Left ventricle myocardium inferior (tissue), 1 donor: ENCODE measurements around the gene KRT80. TPM values are rescaled to one million over a fixed set of nuclear protein-coding genes. Genes with fewer than 3 reads are reported as not detected.

ENCODE experiments used
- DNase-seq: peaks from one replicate; pipeline ENCODE4 v3.0.0-alpha.2; 2020
- H3K27ac ChIP-seq: fragments of 200-600 bp; replicated peaks from 2 replicates; pipeline ENCODE4 v1.8.0; 2021
- H3K27me3 ChIP-seq: fragments of 200-600 bp; 2 replicates; pipeline ENCODE4 v1.8.0; 2021; ENCODE audit warnings: low read depth
- H3K36me3 ChIP-seq: fragments of 200-600 bp; 2 replicates; pipeline ENCODE4 v1.8.0; 2021
- H3K4me1 ChIP-seq: fragments of 200-600 bp; 2 replicates; pipeline ENCODE4 v1.8.0; 2021
- H3K4me3 ChIP-seq: fragments of 200-600 bp; 2 replicates; pipeline ENCODE4 v1.8.0; 2021; ENCODE audit warnings: mild to moderate bottlenecking, moderate library complexity
- H3K9me3 ChIP-seq: fragments of 200-600 bp; replicated peaks from 2 replicates; pipeline ENCODE4 v1.8.0; 2021
- CTCF ChIP-seq: fragments of 200-600 bp; IDR thresholded peaks from 2 replicates; pipeline ENCODE4 v1.8.0; 2021; ENCODE audit warnings: antibody characterized with exemption, mild to moderate bottlenecking, borderline replicate concordance
- intact Hi-C: fragments of 100-400 bp; cut with micrococcal nuclease; formaldehyde crosslinking; loops from one replicate; pipeline ENCODE4 v1.11.0; 2022
- total RNA-seq: library from RNA; stranded (reverse); fragmentation: NEBNext Ultra II Directional; extraction: Animal tissue kit (Norgen Biotek cat#: 25700); gene quantifications from one replicate; pipeline ENCODE4 v1.2.1, GENCODE V29; 2021
- donor health status: DM: no; HTN: yes; CAD: no; lungs with severe emphysema.

The KRT80 gene
- total RNA-seq, 1 donor from 2014 or later: not detected

GRCh38 chr12:52216807-52217206 is 25.0 kb upstream of the KRT80 start:
- Histone ChIP-seq H3K27me3 (peaks cover 29% of the 10 kb centered on the region), H3K4me1 (peaks cover 5% of the 10 kb centered on the region), H3K4me3 (no peak overlapping the region), H3K27ac (no peak overlapping the region), H3K9me3 (no peaks in the 10 kb centered on the region), H3K36me3 (no peaks in the 10 kb centered on the region)
- DNase-seq: no peak
- no peak for TF ChIP-seq CTCF
- intact Hi-C loops: no loop called here

GRCh38 chr12:52216100-52216499 is 24.3 kb upstream of the KRT80 start:
- no peaks in the 10 kb centered on the region for H3K36me3 ChIP-seq
- intact Hi-C loops: no loop called here
- H3K27me3 ChIP-seq: peaks cover 22% of the 10 kb centered on the region
- peaks cover 5% of the 10 kb centered on the region for H3K4me1 ChIP-seq
- no peak overlapping the region for H3K27ac ChIP-seq
- no peak overlapping the region for H3K4me3 ChIP-seq
- H3K9me3 ChIP-seq: no peaks in the 10 kb centered on the region
- no peak for DNase-seq
- TF ChIP-seq CTCF: no peak

GRCh38 chr12:52215587-52216031 is 23.8 kb upstream of the KRT80 start:
- no peak for DNase-seq
- Histone ChIP-seq H3K36me3 (no peaks in the 10 kb centered on the region), H3K4me1 (peaks cover 5% of the 10 kb centered on the region), H3K9me3 (no peaks in the 10 kb centered on the region), H3K4me3 (no peak overlapping the region), H3K27ac (no peak overlapping the region), H3K27me3 (peaks cover 20% of the 10 kb centered on the region)
- intact Hi-C loops: no loop called here
- no peak for TF ChIP-seq CTCF

- no peak for DNase-seq
- Histone ChIP-seq H3K36me3 (no peaks in the 10 kb centered on the region), H3K4me1 (peaks cover 5% of the 10 kb centered on the region), H3K27ac (no peak overlapping the region), H3K27me3 (peaks cover 23% of the 10 kb centered on the region), H3K9me3 (no peaks in the 10 kb centered on the region), H3K4me3 (no peak overlapping the region)
- intact Hi-C loops: no loop called here
- no peak for TF ChIP-seq CTCF
Measured at GRCh38 chr12:52214421-52214802, 22.6 kb upstream of the KRT80 start.

- peaks cover 7% of the 10 kb centered on the region for H3K4me1 ChIP-seq
- DNase-seq: peak; percentile 70
- intact Hi-C loops: no loop called here
- peak; percentile 97 for TF ChIP-seq CTCF
- H3K9me3 ChIP-seq: no peaks in the 10 kb centered on the region
- peaks cover 28% of the 10 kb centered on the region for H3K27me3 ChIP-seq
- H3K36me3 ChIP-seq: no peaks in the 10 kb centered on the region
- H3K4me3 ChIP-seq: no peak overlapping the region
- H3K27ac ChIP-seq: no peak overlapping the region
Measured at GRCh38 chr12:52213564-52214420, 22.0 kb upstream of the KRT80 start.
